GM18907 (cell line): ENCODE measurements around the gene RSF1.

Source experiments
- ATAC-seq: cut with Tn5 transposase; IDR thresholded peaks from one replicate; pipeline ENCODE4 v1.9.1; 2021; ENCODE audit warnings: mild to moderate bottlenecking, moderate library complexity; ENCODE audit not compliant: unreplicated experiment

Gene RSF1

GRCh38 chr11:77753230-77753629, 67.3 kb downstream of the RSF1 start:
- no peak for ATAC-seq

GRCh38 chr11:77752516-77752915, 68.0 kb downstream of the RSF1 start:
- no peak for ATAC-seq

GRCh38 chr11:77750394-77751156, 69.9 kb downstream of the RSF1 start:
- no peak for ATAC-seq

- no peak for ATAC-seq
These were observed 71.3 kb downstream of the RSF1 start for GRCh38 chr11:77749232-77749631.

- no peak for ATAC-seq
These were observed 72.3 kb downstream of the RSF1 start for GRCh38 chr11:77748266-77748665.

- no peak for ATAC-seq
These were observed 73.0 kb downstream of the RSF1 start for GRCh38 chr11:77747381-77747969.

GRCh38 chr11:77736473-77736872, 84.0 kb downstream of the RSF1 start:
- ATAC-seq, result no peak

GRCh38 chr11:77734890-77735289, 85.6 kb downstream of the RSF1 start:
- ATAC-seq, result no peak

- no peak for ATAC-seq
These were observed 88.4 kb downstream of the RSF1 start for GRCh38 chr11:77732143-77732542.

- ATAC-seq, result no peak
These were observed 89.7 kb downstream of the RSF1 start for GRCh38 chr11:77730789-77731188.

GRCh38 chr11:77729063-77729462, 91.5 kb downstream of the RSF1 start:
- no peak for ATAC-seq

- ATAC-seq, result no peak
These were observed 92.2 kb downstream of the RSF1 start for GRCh38 chr11:77728203-77728786.

GRCh38 chr11:77726524-77726923, 94.0 kb downstream of the RSF1 start:
- peak; percentile 44 for ATAC-seq

- peak; percentile 46 for ATAC-seq
These were observed 95.1 kb downstream of the RSF1 start for GRCh38 chr11:77725433-77725832.

GRCh38 chr11:77724636-77725035, 95.9 kb downstream of the RSF1 start:
- ATAC-seq, result no peak

- no peak for ATAC-seq
These were observed 97.5 kb downstream of the RSF1 start for GRCh38 chr11:77723024-77723423.

GRCh38 chr11:77710358-77710757, 110.2 kb downstream of the RSF1 start:
- no peak for ATAC-seq

- ATAC-seq, result no peak
These were observed 114.5 kb downstream of the RSF1 start for GRCh38 chr11:77705876-77706579.

GRCh38 chr11:77705195-77705875, 115.2 kb downstream of the RSF1 start:
- ATAC-seq, result no peak

GRCh38 chr11:77704029-77704428, 116.5 kb downstream of the RSF1 start:
- no peak for ATAC-seq

GRCh38 chr11:77699425-77699824, 121.1 kb downstream of the RSF1 start:
- ATAC-seq, result no peak
